ENCODE measurements around the gene HARS1. TPM values are rescaled to one million over a fixed set of nuclear protein-coding genes. Genes with fewer than 3 reads are reported as not detected.

Gene HARS1
- total and polyA plus RNA-seq, 2 donors (not counting 3 experiments of a cell fraction or from before 2014, with no cell fraction given) = 65.2 to 104 TPM

- Histone ChIP-seq H3K4me2 (ENCODE audit: insufficient read depth, low read length) (no peak overlapping the region), H4K20me1 (replicated peaks; ENCODE audit: control insufficient read depth, extremely low read depth, insufficient read depth, low read length) (no peaks in the 10 kb centered on the region), H3K27me3 (ENCODE audit: control insufficient read depth in 2 of 2, insufficient read depth in 2 of 2, low read length in 2 of 2) (peaks cover 3 to 6% of the 10 kb centered on the region in 2 experiments), H2AFZ (ENCODE audit: low read depth, low read length) (no peak overlapping the region), H3K36me3 (ENCODE audit: control insufficient read depth in 2 of 2, extremely low read depth in 1 of 2, insufficient read depth in 2 of 2, low read length in 2 of 2) (no peaks in the 10 kb centered on the region), H3K27ac (ENCODE audit: insufficient read depth, low read depth, low read length) (no peak overlapping the region), H3K9me3 (replicated peaks; ENCODE audit: control insufficient read depth, insufficient read depth, low read length) (no peaks in the 10 kb centered on the region), H3K9me1 (replicated peaks; ENCODE audit: control insufficient read depth, extremely low read depth, insufficient read depth, low read length) (no peaks in the 10 kb centered on the region), H3K79me2 (ENCODE audit: control insufficient read depth, insufficient read depth, low read length) (no peaks in the 10 kb centered on the region), H3K4me3 (replicated peaks in 1 of 3; ENCODE audit: insufficient read depth in 1 of 3, low read depth in 1 of 3, low read length in 3 of 3) (no peak overlapping the region), H3K9ac (replicated peaks; ENCODE audit: extremely low read depth, insufficient read depth, low read length) (no peak overlapping the region), H3K4me1 (ENCODE audit: control insufficient read depth, extremely low read depth, insufficient read depth, low read length) (no peaks in the 10 kb centered on the region)
- FAIRE-seq (no peak), DNase-seq (ENCODE audit: low read depth, low spot score) (no peak)
- TF ChIP-seq POLR2AphosphoS5 (IDR thresholded peaks at IDR 0.05; ENCODE audit: insufficient read depth, low read depth, low read length) (no peak), MYC (IDR thresholded peaks at IDR 0.05; ENCODE audit: low read depth, low read length) (no peak), EZH2 (IDR thresholded peaks at IDR 0.05; ENCODE audit: borderline replicate concordance, low read depth, low read length, severe bottlenecking) (no peak)
- dilution Hi-C loops (cut with MboI; ENCODE audit: extremely low pct_ligation_motif_present, low sequenced_read_pairs) (no loop called here), intact Hi-C loops (cut with micrococcal nuclease) (no loop called here)
- ChIA-PET POLR2A (no interaction called here), CTCF (interaction anchor here (1.1 to 1.2 kb wide), 2 partner anchors 10 to 375 kb away, joined by 3 read pairs; no protein-coding TSS in a partner anchor)
- BruUV-seq (replicated peaks) = no TSS peak
These were observed 43.2 kb upstream of the HARS1 start for GRCh38 chr5:140734354-140734753.

- H3K36me3 ChIP-seq (ENCODE audit: control insufficient read depth in 2 of 2, extremely low read depth in 1 of 2, insufficient read depth in 2 of 2, low read length in 2 of 2) = no peaks in the 10 kb centered on the region
- ChIA-PET CTCF (interaction anchor here (1.1 kb wide), 1 partner anchor 374 kb away, joined by 3 read pairs; no protein-coding TSS in a partner anchor), POLR2A (no interaction called here)
- no peaks in the 10 kb centered on the region for H3K79me2 ChIP-seq (ENCODE audit: control insufficient read depth, insufficient read depth, low read length)
- H3K4me3 ChIP-seq (replicated peaks in 1 of 3; ENCODE audit: insufficient read depth in 1 of 3, low read depth in 1 of 3, low read length in 3 of 3) = no peak overlapping the region
- DNase-seq (ENCODE audit: low read depth, low spot score) = no peak
- H3K4me1 ChIP-seq (ENCODE audit: control insufficient read depth, extremely low read depth, insufficient read depth, low read length) = no peaks in the 10 kb centered on the region
- H3K9ac ChIP-seq (replicated peaks; ENCODE audit: extremely low read depth, insufficient read depth, low read length) = no peak overlapping the region
- no peak overlapping the region for H3K4me2 ChIP-seq (ENCODE audit: insufficient read depth, low read length)
- intact Hi-C loops (cut with micrococcal nuclease) = no loop called here
- no peak overlapping the region for H3K27ac ChIP-seq (ENCODE audit: insufficient read depth, low read depth, low read length)
- H2AFZ ChIP-seq (ENCODE audit: low read depth, low read length) = no peak overlapping the region
- dilution Hi-C loops (cut with MboI; ENCODE audit: extremely low pct_ligation_motif_present, low sequenced_read_pairs) = no loop called here
- no peak for FAIRE-seq
- no peak for TF ChIP-seq POLR2A (IDR thresholded peaks at IDR 0.05; ENCODE audit: low read depth, low read length)
- TF ChIP-seq POLR2AphosphoS5 (IDR thresholded peaks at IDR 0.05; ENCODE audit: insufficient read depth, low read depth, low read length) = no peak
- no peak for TF ChIP-seq JUN (IDR thresholded peaks at IDR 0.05; ENCODE audit: borderline replicate concordance, insufficient read depth, insufficient read length, low read depth)
- no peak for TF ChIP-seq MYC (IDR thresholded peaks at IDR 0.05; ENCODE audit: low read depth, low read length)
- TF ChIP-seq GATA2 (IDR thresholded peaks at IDR 0.05; ENCODE audit: insufficient read depth, insufficient read length, low read depth, low read length) = no peak
- TF ChIP-seq FOS (IDR thresholded peaks at IDR 0.05; ENCODE audit: borderline replicate concordance, insufficient read depth, low read length) = no peak
- no peak for TF ChIP-seq EZH2 (IDR thresholded peaks at IDR 0.05; ENCODE audit: borderline replicate concordance, low read depth, low read length, severe bottlenecking)
- TF ChIP-seq, protein P1, sequence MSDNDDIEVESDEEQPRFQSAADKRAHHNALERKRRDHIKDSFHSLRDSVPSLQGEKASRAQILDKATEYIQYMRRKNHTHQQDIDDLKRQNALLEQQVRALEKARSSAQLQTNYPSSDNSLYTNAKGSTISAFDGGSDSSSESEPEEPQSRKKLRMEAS (IDR thresholded peaks at IDR 0.05; ENCODE audit: insufficient read depth, insufficient read length) = no peak
- no peak for TF ChIP-seq CTCF (IDR thresholded peaks at IDR 0.05; ENCODE audit: extremely low read depth in 1 of 2, insufficient read depth in 1 of 2, low read depth in 1 of 2, low read length in 2 of 2)
- H3K27me3 ChIP-seq (ENCODE audit: control insufficient read depth in 2 of 2, insufficient read depth in 2 of 2, low read length in 2 of 2) = peaks cover 3 to 6% of the 10 kb centered on the region in 2 experiments
- BruUV-seq (replicated peaks) = no TSS peak
- no peaks in the 10 kb centered on the region for H3K9me1 ChIP-seq (replicated peaks; ENCODE audit: control insufficient read depth, extremely low read depth, insufficient read depth, low read length)
- H3K9me3 ChIP-seq (replicated peaks; ENCODE audit: control insufficient read depth, insufficient read depth, low read length) = no peaks in the 10 kb centered on the region
- no peaks in the 10 kb centered on the region for H4K20me1 ChIP-seq (replicated peaks; ENCODE audit: control insufficient read depth, extremely low read depth, insufficient read depth, low read length)
These were observed 41.9 kb upstream of the HARS1 start for GRCh38 chr5:140733098-140733497.
